ENCODE measurements around the gene WDR33.

The WDR33 gene

DNA sequence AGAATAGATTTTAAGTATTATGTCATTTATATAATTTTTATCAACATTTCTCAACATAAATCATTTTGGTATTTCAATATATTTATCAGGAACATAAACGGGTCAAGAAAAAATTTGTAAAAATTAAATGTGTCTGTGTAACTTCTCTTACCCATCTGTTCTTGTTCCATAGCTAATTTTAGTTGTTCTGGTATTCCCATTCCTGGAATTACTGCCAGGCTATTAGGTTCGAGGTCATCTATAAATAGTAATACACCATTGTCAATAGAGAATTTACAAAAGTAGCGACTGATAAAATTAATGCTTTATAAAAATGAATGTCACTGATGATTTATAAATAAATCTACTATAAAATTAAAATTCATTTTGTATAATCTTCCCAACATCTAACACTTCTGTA, 88.2 kb downstream of the WDR33 start:
- TF ChIP-seq, protein P1, sequence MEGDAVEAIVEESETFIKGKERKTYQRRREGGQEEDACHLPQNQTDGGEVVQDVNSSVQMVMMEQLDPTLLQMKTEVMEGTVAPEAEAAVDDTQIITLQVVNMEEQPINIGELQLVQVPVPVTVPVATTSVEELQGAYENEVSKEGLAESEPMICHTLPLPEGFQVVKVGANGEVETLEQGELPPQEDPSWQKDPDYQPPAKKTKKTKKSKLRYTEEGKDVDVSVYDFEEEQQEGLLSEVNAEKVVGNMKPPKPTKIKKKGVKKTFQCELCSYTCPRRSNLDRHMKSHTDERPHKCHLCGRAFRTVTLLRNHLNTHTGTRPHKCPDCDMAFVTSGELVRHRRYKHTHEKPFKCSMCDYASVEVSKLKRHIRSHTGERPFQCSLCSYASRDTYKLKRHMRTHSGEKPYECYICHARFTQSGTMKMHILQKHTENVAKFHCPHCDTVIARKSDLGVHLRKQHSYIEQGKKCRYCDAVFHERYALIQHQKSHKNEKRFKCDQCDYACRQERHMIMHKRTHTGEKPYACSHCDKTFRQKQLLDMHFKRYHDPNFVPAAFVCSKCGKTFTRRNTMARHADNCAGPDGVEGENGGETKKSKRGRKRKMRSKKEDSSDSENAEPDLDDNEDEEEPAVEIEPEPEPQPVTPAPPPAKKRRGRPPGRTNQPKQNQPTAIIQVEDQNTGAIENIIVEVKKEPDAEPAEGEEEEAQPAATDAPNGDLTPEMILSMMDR (IDR thresholded peaks at IDR 0.05; ENCODE audit: low read depth, low read length): no peak
- TF ChIP-seq EZH2phosphoT487 (IDR thresholded peaks at IDR 0.05; ENCODE audit: low read depth): no peak
- Histone ChIP-seq H3K9ac (ENCODE audit: low read length) (no peak overlapping the region), H3K4me1 (ENCODE audit: low read length) (peaks cover 10% of the 10 kb centered on the region), H3K4me2 (ENCODE audit: low read length) (no peak overlapping the region), H3K79me2 (ENCODE audit: low read length) (no peaks in the 10 kb centered on the region), H3K27ac (ENCODE audit: low read length) (no peak overlapping the region), H3K27me3 (ENCODE audit: low read depth, low read length) (no peaks in the 10 kb centered on the region), H3K9me3 (ENCODE audit: insufficient read depth, low read length) (no peaks in the 10 kb centered on the region), H2AFZ (ENCODE audit: low read depth, low read length) (no peak overlapping the region), H4K20me1 (ENCODE audit: insufficient read depth, low read length) (no peaks in the 10 kb centered on the region; the same call in 1 of the 2 replicates), H3K36me3 (replicated peaks; ENCODE audit: low read depth, low read length) (peaks cover 60% of the 10 kb centered on the region), H3K4me3 (ENCODE audit: low read length) (no peak overlapping the region)

- Histone ChIP-seq H3K4me1 (ENCODE audit: low read length) (peaks cover 10% of the 10 kb centered on the region), H3K4me3 (ENCODE audit: low read length) (no peak overlapping the region), H3K79me2 (ENCODE audit: low read length) (no peaks in the 10 kb centered on the region), H3K27ac (ENCODE audit: low read length) (no peak overlapping the region), H4K20me1 (ENCODE audit: insufficient read depth, low read length) (no peaks in the 10 kb centered on the region; the same call in 1 of the 2 replicates), H3K9ac (ENCODE audit: low read length) (no peak overlapping the region), H3K27me3 (ENCODE audit: low read depth, low read length) (no peaks in the 10 kb centered on the region), H3K4me2 (ENCODE audit: low read length) (no peak overlapping the region), H3K36me3 (replicated peaks; ENCODE audit: low read depth, low read length) (peaks cover 65% of the 10 kb centered on the region), H3K9me3 (ENCODE audit: insufficient read depth, low read length) (no peaks in the 10 kb centered on the region), H2AFZ (ENCODE audit: low read depth, low read length) (no peak overlapping the region)
- no peak for TF ChIP-seq EZH2phosphoT487 (IDR thresholded peaks at IDR 0.05; ENCODE audit: low read depth)
- TF ChIP-seq, protein P1 (IDR thresholded peaks at IDR 0.05; ENCODE audit: low read depth, low read length): no peak
Observed at GRCh38 chr2:127721978-127722355, 89.0 kb downstream of the WDR33 start.

DNA sequence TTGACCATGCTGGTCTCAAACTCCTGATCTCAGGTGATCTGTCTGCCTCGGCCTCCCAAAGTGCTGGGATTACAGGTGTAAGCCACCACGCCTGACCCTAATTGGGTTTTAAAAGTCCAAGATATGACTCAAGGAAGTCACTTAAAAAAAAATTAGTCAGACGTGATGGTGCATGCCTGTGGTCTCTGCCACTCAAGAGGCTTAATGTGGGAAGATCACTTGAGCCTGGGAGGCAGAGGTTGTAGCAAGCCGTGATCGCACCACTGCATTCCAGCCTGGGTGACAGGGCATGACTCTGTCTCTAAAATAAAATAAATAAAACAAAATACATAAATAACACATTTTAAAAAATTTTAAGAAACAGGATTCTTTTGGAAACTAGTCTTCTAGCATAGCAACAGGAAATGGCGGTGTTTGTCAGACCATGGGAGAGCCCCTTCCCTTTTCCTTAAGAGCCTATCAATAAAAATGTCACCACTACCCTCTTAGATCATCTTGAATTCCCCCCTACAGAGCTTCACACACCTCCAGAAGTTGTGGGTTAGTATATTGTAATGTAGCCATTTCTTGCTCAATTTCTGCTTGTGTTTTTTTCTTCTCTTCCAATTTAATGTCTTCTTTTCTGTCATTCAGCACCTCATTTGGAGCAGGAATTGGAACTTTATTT, 89.5 kb downstream of the WDR33 start:
- Histone ChIP-seq H4K20me1 (ENCODE audit: insufficient read depth, low read length) (no peaks in the 10 kb centered on the region; the same call in 1 of the 2 replicates), H3K36me3 (replicated peaks; ENCODE audit: low read depth, low read length) (peaks cover 67% of the 10 kb centered on the region), H3K9ac (ENCODE audit: low read length) (no peak overlapping the region), H3K27ac (ENCODE audit: low read length) (no peak overlapping the region), H3K4me1 (ENCODE audit: low read length) (peaks cover 7% of the 10 kb centered on the region), H3K79me2 (ENCODE audit: low read length) (no peaks in the 10 kb centered on the region), H3K4me3 (ENCODE audit: low read length) (no peak overlapping the region), H3K9me3 (ENCODE audit: insufficient read depth, low read length) (no peaks in the 10 kb centered on the region), H3K4me2 (ENCODE audit: low read length) (no peak overlapping the region), H2AFZ (ENCODE audit: low read depth, low read length) (no peak overlapping the region), H3K27me3 (ENCODE audit: low read depth, low read length) (no peaks in the 10 kb centered on the region)
- TF ChIP-seq, protein P1 (IDR thresholded peaks at IDR 0.05; ENCODE audit: low read depth, low read length): no peak
- TF ChIP-seq EZH2phosphoT487 (IDR thresholded peaks at IDR 0.05; ENCODE audit: low read depth): no peak

DNA sequence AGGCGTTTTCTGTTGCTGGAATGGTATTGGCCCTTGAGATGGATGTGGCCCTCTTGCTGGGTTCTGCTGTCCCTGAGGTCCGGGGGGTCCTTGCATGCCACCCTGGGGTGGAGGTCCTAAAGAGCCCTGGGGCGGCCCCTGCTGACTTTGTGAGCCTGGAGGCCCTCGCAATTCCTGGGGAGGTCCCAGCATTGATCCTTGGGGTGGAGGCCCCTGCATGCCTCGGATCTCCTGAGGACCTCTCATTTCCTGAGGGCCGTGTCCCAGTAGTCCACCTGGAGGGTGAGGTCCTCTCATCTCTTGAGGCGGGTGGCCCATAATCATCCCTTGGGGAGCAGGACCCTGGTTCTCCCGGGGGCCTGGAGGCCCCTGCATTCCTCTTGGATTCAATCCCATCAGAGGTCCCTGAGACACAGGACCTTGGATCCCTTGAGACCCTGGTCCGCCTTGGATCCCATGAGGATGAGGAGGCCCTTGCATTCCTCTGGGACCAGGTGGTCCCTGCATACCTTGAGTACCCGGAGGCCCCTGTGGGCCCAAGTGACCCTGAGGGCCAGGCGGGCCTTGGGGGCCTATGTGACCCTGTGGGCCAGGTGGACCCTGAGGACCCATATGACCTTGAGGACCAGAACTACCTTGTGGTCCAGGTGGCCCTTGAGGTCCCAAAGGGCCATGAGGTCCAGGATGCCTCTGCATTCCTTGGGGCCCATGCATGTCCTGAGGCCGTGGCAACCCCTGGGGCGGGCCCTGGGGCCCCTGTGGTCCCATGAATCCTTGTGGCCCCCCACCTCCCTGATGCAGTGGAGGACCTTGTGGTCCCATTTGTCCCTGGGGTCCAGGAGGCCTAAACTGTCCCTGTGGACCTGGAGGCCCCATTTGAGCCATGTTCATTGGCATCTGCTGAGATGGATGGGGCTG, 91.4 kb downstream of the WDR33 start:
- Histone ChIP-seq H3K4me2 (ENCODE audit: low read length) (no peak overlapping the region), H3K27ac (ENCODE audit: low read length) (no peak overlapping the region), H4K20me1 (ENCODE audit: insufficient read depth, low read length) (no peaks in the 10 kb centered on the region), H3K9me3 (ENCODE audit: insufficient read depth, low read length) (no peaks in the 10 kb centered on the region), H3K27me3 (ENCODE audit: low read depth, low read length) (no peaks in the 10 kb centered on the region), H3K9ac (ENCODE audit: low read length) (no peak overlapping the region), H3K4me3 (ENCODE audit: low read length) (no peak overlapping the region), H3K79me2 (ENCODE audit: low read length) (no peaks in the 10 kb centered on the region), H3K4me1 (ENCODE audit: low read length) (no peaks in the 10 kb centered on the region), H2AFZ (ENCODE audit: low read depth, low read length) (no peak overlapping the region), H3K36me3 (replicated peaks; ENCODE audit: low read depth, low read length) (peaks cover 64% of the 10 kb centered on the region)
- no peak for TF ChIP-seq EZH2phosphoT487 (IDR thresholded peaks at IDR 0.05; ENCODE audit: low read depth)
- TF ChIP-seq, protein P1 (IDR thresholded peaks at IDR 0.05; ENCODE audit: low read depth, low read length): no peak

Measured in OCI-LY3 (cell line).